AG04450 (cell line): ENCODE results near the gene ST7. TPM values are rescaled to one million over a fixed set of nuclear protein-coding genes. Genes with fewer than 3 reads are reported as not detected.

Experiments used
- CTCF ChIA-PET: fragments of 300-600, 350-600 bp; formaldehyde crosslinking; extraction: SDS; loops from one replicate; lab custom pipeline; 2022; ENCODE audit warnings: antibody characterized with exemption, inconsistent platforms; lab: Charles Lee
- POLR2A ChIA-PET: fragments of 350-600 bp; formaldehyde crosslinking; extraction: SDS; loops from one replicate; lab custom pipeline; 2021; ENCODE audit warnings: antibody characterized with exemption, inconsistent platforms; lab: Yijun Ruan, JAX
- DNase-seq: peaks from one replicate; pipeline ENCODE4 v3.0.0-alpha.2; 2011; ENCODE audit warnings: low read depth, low spot score
- H3K27ac ChIP-seq: one replicate; pipeline ENCODE4 v1.5.1; 2012; ENCODE audit warnings: low read depth, low read length, control low read depth
- H3K27me3 ChIP-seq: one replicate; pipeline ENCODE4 v1.6.0; 2012; ENCODE audit warnings: low read length; ENCODE audit not compliant: control insufficient read depth, insufficient read depth
- H3K4me3 ChIP-seq: 2 replicates; pipeline ENCODE4 v1.5.1; 2011; ENCODE audit warnings: mild to moderate bottlenecking, low read depth, low read length, control low read depth
- H3K9me3 ChIP-seq: 2 replicates; pipeline ENCODE4 v1.5.1; 2012; ENCODE audit warnings: low read length; ENCODE audit not compliant: control insufficient read depth, insufficient read depth
- polyA plus RNA-seq: library from polyadenylated mRNA; depleted of rRNA; stranded (reverse); fragments of >200 nt; gene quantifications from 2 replicates; pipeline ENCODE4 v1.2.3, GENCODE V29; 2011
- TF ChIP-seq, protein P1 (sequence below): IDR thresholded peaks from 2 replicates; pipeline ENCODE4 v1.5.1; 2011; ENCODE audit warnings: low read depth, low read length, control low read depth, inconsistent platforms

The ST7 gene
- polyA plus RNA-seq, 1 experiment: 34.5 TPM

DNA sequence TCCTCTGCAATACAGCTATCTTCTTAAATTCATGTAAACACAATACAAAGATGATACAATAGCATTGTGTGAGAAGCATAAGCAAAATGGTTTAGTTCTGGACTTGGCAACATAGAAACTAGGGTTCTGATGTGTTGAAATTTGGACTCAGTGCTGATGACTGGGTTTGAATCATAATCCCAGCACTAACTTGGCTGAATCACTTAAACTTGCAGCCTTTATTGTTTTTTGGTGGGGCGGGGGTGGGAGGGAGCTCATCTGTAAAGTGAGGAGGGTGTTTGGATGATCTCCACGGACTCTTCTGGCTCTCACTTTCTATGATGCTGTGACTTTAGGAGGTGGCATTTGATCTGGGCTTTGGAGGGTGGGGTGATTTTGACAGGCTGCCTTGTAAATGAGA is 211.3 kb downstream of the ST7 start:
- Histone ChIP-seq H3K27ac (no peak overlapping the region), H3K4me3 (no peak overlapping the region), H3K9me3 (no peaks in the 10 kb centered on the region), H3K27me3 (no peaks in the 10 kb centered on the region)
- ChIA-PET CTCF (interaction anchor here (0.6 to 1.3 kb wide), 4 partner anchors 37 to 209 kb away, joined by 3 to 4 read pairs (median 4); no protein-coding TSS in a partner anchor), POLR2A (no interaction called here)
- no peak for DNase-seq
- TF ChIP-seq, protein P1, sequence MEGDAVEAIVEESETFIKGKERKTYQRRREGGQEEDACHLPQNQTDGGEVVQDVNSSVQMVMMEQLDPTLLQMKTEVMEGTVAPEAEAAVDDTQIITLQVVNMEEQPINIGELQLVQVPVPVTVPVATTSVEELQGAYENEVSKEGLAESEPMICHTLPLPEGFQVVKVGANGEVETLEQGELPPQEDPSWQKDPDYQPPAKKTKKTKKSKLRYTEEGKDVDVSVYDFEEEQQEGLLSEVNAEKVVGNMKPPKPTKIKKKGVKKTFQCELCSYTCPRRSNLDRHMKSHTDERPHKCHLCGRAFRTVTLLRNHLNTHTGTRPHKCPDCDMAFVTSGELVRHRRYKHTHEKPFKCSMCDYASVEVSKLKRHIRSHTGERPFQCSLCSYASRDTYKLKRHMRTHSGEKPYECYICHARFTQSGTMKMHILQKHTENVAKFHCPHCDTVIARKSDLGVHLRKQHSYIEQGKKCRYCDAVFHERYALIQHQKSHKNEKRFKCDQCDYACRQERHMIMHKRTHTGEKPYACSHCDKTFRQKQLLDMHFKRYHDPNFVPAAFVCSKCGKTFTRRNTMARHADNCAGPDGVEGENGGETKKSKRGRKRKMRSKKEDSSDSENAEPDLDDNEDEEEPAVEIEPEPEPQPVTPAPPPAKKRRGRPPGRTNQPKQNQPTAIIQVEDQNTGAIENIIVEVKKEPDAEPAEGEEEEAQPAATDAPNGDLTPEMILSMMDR: no peak

DNA sequence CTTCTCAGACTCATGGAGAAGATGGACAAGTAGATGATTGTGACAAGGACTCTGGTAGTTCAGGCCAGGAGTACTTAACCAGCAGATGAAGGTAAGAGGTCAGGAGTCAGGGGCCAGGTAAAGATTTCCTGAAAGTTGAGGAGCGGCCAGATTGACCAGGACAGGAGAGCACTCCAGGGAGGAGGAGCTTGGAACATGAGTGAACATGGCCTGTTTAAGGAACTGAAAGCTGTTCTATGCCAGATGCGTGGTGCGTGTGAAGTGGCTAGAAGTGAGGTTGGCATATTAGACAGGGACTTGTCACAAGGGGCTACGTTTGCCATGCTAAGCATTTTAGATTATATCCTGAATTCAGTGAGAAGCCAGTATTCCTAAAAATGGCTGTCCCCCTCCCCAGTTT is 212.4 kb downstream of the ST7 start:
- Histone ChIP-seq H3K9me3 (no peaks in the 10 kb centered on the region), H3K27me3 (no peaks in the 10 kb centered on the region), H3K27ac (no peak overlapping the region), H3K4me3 (no peak overlapping the region)
- ChIA-PET POLR2A (no interaction called here), CTCF (no interaction called here)
- DNase-seq: no peak
- TF ChIP-seq, protein P1: no peak

DNA sequence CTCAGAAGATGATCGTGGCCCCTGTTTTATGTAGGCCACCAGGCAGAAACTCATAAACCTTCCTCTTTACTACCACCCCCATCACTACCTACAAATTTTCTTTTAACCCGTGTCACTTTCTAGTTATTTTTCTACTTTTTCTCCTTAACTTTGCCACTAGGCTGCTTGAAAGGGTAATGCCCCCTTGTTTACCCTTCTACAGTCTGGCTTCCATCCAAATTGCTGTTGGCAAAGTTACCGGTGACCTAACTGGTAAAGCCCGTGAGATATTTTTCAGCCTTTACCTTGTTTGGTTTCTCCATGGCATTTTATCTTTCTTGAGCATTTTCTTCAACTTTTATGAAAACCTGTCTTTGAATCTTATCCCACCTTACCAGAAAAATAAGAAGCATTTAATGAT is 216.6 kb downstream of the ST7 start:
- no peaks in the 10 kb centered on the region for H3K9me3 ChIP-seq
- ChIA-PET CTCF (no interaction called here), POLR2A (no interaction called here)
- no peak overlapping the region for H3K27ac ChIP-seq
- TF ChIP-seq, protein P1: no peak
- no peak for DNase-seq
- no peak overlapping the region for H3K4me3 ChIP-seq
- no peaks in the 10 kb centered on the region for H3K27me3 ChIP-seq

DNA sequence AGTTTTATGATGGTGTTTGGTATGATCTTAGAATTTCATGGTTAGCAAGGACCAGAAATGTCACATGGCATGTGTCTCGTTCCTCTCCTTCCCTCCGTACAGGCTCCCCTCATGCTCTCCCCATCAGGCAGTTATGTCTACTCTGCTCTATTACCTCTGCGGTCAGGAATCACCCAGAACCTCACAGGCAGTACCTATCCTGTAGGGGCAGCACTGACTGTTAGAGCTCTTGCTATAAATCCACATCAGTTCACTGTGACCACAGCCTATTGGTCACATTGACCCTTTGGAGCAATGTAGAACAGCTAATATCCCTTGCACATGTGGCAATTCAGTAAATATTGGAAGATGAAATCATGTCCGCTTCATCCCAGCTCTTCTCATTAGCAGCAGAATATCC is 217.8 kb downstream of the ST7 start:
- ChIA-PET CTCF (interaction anchor here (0.6 to 1.0 kb wide), 3 partner anchors 13 to 44 kb away, joined by 3 to 4 read pairs (median 3); no protein-coding TSS in a partner anchor), POLR2A (no interaction called here)
- Histone ChIP-seq H3K27ac (no peak overlapping the region), H3K9me3 (no peaks in the 10 kb centered on the region), H3K27me3 (no peaks in the 10 kb centered on the region), H3K4me3 (no peak overlapping the region)
- TF ChIP-seq, protein P1: no peak
- no peak for DNase-seq

DNA sequence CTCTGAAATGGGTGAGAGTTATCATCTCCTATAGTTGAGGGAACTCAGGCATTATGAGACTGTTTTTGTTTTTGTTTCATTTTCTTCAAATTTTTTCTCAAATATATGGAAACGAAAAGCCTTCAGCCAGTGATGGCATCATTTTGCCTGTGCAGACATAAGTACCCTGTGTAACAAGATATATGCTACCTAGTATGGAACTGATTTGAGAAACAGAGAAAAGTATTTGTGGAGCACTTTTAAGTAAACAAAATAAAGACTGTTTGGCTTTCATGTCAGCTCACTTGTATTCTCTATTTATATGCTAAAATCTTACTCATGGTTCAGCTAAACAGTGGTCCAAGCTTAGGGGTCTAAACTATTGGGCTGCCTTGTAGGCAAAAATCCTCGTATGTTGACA is 219.0 kb downstream of the ST7 start:
- TF ChIP-seq, protein P1: no peak
- no peaks in the 10 kb centered on the region for H3K9me3 ChIP-seq
- POLR2A ChIA-PET: no interaction called here
- H3K4me3 ChIP-seq: no peak overlapping the region
- no peaks in the 10 kb centered on the region for H3K27me3 ChIP-seq
- no peak for DNase-seq
- no peak overlapping the region for H3K27ac ChIP-seq
- CTCF ChIA-PET: no interaction called here
